ENCODE results near the gene IL17REL. TPM values are rescaled to one million over a fixed set of nuclear protein-coding genes. Genes with fewer than 3 reads are reported as not detected.

IL17REL gene
- total RNA-seq, 1 experiment from 2014 or later = not detected

GRCh38 chr22:50008151-50009040, 4.2 kb downstream of the IL17REL start:
- DNase-seq (ENCODE audit: extremely low read depth, low read depth) = no peak

GRCh38 chr22:50007057-50007511, 5.5 kb downstream of the IL17REL start:
- DNase-seq (ENCODE audit: extremely low read depth, low read depth) = no peak

DNA sequence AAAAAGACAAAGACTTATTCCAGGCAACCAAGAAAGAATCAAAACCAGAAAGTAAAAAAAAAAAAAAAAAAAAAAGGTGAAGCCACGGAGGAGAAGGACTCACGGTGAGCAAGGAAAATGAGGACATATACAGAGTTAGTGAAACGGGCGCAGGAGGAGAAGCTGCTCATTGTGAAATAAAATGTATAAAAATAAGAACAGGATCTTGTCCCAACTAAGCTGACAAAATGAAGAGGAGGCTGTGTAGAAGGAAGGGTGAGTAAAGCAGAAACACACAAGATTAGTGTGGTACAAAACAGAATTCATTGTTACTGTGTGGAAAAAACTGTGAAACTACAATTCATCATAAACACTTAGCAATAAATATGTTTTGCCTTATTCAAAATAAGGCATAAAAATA, 7.6 kb downstream of the IL17REL start:
- DNase-seq (ENCODE audit: extremely low read depth, low read depth) = no peak

GRCh38 chr22:50002791-50003190, 9.8 kb downstream of the IL17REL start:
- DNase-seq (ENCODE audit: extremely low read depth, low read depth) = no peak

DNA sequence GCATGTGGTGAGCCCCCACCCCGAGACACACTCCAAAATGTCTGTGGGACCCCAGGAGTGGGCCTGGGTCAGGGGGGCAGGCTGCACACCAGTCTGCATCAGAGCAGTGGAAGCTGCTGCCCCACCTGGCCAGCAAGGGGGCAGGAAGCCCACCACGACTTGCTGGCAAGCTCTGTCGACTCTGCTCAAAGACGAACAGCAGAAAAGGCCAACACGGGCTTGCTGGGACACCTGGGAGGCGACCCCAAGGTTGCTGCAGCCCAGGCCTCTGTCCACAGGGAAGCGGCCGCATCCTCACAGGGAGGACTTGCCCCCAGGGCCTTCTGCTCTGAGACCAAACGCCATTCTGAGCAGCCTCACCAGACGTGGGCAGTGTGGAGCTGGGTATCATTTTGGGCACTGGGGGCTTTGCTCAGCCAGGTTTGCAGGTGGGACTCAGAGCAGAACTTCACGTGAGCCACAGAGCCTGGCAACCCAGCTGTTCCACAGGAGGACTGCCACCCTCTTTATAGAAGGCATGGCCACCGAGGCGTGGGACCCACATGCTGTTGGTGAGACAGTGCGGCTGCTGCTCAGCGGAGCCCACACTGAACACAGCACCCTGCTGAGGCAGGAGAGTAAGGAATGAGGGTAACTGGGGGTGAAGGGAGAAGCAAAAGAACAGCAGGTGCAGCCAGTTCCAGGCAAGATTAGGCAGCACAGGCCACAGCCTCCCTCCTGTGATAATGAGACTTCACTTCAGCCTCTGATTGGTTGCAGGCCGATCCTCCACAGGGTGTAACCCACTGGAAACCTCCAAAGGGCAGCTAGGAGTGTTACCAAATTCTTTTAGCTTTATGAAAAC, 11.0 kb downstream of the IL17REL start:
- DNase-seq (ENCODE audit: extremely low read depth, low read depth) = no peak

GRCh38 chr22:50000587-50001387, 11.8 kb downstream of the IL17REL start:
- no peak for DNase-seq (ENCODE audit: extremely low read depth, low read depth)

DNA sequence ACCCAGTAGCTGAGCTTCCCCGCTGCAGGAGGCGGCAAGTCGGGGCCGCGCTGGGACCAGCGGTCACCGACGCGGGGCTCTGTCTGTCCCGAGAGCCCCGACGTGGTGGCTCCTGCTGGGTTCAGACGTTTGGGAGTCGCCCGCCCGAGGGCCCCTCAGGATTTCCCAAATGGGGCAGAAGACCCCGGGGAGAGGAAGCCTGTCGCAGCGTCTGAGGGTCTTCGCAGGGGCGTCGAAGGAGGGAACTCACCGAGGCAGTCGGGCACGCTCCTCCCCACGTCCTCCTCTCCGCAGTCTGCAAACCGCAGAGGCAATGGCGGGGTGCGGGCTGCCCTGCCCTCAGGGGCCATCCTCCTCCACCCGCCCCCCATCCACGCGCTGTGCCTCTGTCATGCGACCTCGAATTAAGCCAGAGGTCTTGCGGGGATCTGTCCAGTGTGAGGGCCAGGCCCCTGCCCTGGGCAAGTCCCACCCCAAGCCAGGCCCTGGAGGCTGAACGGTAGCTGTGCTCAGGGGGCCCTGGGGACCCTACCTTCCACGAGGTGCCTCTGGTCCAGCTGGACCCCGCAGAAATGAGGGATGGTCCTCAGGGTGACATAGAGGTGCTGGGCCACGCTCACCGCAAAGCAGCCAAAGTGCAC, 12.5 kb downstream of the IL17REL start:
- no peak for DNase-seq (ENCODE audit: extremely low read depth, low read depth)

DNA sequence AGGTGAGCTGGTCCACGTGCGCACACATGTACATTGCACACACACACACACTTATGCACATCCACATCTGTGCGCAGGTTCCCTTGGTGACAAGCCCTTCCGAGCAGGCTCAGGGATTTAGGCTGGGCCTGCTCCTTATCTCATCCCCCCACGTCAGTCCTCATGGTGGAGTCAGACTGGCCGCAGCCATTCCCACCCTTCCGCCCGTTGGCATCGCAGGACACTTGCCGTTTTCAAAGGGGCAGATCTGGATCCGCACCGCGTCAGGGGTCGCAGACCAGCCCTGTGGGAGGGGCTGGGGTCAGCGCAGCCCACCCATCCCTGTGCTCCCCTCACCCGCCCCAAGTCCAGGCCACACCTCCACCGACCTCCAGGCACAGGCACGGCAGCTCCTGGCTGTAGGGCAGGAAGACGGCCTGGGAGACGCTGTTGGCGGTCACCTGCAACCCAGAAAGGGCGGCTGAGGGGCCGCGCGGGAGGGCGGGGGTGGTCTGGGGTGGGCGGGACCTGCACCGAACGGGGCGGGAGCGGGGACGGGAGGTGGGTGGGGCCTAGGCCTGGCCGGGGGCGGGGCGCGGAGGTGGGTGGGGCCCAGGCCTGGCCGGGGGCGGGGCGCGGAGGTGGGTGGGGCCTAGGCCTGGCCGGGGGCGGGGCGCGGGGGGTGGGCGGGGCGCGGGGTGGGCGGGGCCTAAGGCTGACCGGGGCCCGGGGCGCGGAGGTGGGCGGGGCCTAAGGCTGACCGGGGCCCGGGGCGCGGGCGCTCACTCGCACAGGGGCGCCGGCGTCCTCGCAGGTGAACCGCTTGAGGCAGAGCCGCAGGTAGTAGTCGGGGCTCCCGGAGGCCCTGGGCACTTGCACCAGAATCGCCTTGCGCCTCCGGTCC, 13.3 kb downstream of the IL17REL start:
- DNase-seq (ENCODE audit: extremely low read depth, low read depth) = no peak

DNA sequence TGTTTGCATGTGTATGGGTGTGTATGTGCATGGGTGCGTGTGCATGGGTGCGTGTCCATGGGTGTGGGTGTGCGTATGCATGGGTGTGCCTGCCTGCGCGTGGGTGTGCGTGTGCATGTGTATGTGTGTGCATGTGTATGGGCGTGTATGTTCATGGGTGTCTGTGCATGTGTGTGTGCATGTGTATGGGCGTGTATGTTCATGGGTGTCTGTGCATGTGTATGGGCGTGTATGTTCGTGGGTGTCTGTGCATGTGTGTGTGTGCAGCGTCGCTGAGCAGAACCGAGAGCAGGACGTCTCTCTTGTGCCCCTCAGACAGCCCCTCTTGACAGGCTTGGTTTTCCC, 13.9 kb downstream of the IL17REL start:
- DNase-seq (ENCODE audit: extremely low read depth, low read depth) = no peak

DNA sequence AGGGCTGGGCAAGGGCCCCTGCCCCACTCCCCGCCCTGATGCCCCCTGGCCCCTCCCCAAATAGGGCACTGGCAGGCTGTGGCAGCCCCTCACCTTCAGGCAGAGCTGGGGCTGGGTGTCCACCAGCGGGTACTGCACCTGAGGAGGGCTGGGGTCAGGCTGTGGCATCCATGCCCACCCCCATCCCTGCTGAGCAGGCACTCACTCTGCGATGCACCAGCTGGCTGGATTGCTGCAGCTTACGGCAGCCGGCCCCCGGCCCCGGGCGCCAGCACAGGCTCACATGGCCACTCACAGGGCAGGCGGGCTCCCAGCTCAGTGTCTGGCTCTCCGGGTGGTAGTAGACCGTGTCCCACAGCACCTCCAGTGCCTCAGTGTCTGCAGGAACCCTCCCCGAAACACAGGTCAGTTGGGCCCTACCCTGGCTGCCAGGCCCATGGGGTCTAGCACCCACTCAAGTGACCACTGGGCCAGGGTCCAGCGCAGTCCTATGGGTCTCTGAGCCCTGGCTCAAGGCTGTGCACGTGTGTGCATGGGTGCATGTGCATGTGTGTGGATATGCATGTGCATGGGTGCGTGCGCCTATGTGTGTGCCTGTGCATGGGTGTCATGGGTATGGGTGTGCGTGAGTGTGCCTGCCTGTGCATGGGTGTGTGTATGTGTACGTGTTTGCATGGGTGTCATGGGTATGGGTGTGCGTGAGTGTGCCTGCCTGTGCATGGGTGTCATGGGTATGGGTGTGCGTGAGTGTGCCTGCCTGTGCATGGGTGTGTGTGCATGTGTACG, 14.4 kb downstream of the IL17REL start:
- no peak for DNase-seq (ENCODE audit: extremely low read depth, low read depth)

- no peak for DNase-seq (ENCODE audit: extremely low read depth, low read depth)
These were observed 15.3 kb downstream of the IL17REL start for GRCh38 chr22:49997251-49997599.

DNA sequence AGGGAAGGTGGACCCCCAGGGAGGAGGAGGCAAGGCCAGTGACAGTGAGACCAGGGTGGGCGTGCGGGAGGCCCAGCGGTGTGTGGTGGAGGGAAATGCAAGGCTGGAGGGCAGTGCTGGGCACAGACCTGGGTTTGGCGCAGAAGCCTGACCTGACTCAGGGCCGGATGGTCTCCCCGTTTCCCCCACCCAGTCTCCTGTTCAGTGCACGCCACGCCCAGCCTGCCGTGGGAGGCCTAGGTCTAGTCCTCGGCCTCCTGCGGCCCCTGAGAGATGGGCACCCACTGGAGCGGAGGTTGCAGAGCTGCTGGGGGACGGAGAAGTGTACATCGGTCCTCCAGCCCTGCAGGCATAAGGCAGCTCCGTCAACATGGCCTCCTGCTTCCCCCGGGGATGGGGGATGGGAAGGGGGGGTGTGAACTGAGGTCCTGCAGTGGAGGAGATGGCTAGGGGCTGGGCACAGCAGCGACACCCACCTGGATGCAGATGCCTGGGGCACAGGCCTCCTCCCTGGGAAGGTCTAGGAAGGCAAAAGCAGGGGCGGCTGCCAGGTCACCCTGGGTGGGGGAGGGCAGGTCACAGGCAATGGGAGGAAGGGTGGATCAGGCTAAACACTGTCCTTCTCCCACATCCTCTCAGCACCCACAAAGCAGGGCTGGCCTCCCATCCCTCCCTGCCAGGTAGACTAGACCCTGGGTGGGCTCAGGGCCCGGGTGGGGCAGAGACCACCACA, 15.9 kb downstream of the IL17REL start:
- no peak for DNase-seq (ENCODE audit: extremely low read depth, low read depth)

DNA sequence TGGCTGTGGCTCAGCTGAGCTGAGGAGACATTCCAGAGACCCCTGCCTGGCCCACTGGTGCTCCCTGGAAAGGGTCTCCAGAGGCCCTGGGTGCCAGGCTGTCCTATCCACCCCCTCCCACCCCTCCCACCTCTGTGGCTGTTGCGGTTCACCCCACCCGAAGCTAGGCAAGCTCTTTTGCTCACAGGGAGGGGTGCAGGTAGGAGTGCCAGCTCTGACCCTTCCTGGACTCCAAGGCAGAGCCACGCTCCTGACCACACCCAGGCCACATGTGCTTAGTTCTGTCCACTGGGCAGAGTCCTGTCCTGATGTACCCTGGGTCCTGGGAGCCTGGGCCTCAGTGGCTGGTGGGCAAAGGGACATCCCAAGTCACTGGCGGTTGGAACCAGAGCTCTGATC, 16.4 kb downstream of the IL17REL start:
- no peak for DNase-seq (ENCODE audit: extremely low read depth, low read depth)

GRCh38 chr22:49995361-49996118, 17.0 kb downstream of the IL17REL start:
- DNase-seq (ENCODE audit: extremely low read depth, low read depth) = no peak

DNA sequence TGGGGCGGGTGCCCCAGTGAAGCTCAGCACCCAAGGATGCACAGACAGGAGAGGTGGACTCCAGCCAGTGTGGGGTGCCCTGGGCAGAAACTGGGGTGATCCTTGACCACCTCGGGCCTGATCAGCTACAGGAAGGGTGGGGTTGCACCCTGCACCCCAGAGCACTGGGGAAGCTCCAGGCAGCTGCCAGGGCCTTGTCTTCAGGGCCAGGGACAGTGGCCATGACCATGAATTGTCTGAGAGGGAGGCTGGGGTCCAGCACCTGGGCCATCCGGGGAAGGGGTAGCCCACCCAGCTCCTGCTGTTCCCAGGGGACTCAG, 17.6 kb downstream of the IL17REL start:
- DNase-seq (ENCODE audit: extremely low read depth, low read depth) = no peak

GRCh38 chr22:49994361-49995040, 18.1 kb downstream of the IL17REL start:
- no peak for DNase-seq (ENCODE audit: extremely low read depth, low read depth)

Data from NCI-H460 (cell line).